Activated CD4-positive, CD25-positive, alpha-beta regulatory T cell treated with anti-CD3 and anti-CD28 coated beads, Interleukin-2, amount 50 U/mL, for 16 hours (primary cell): ENCODE results near the gene BBS12.
"Not testable (repeated sequence)": the region's sequence is repeated elsewhere in the genome, so short reads cannot be mapped to it uniquely, and the experiment has no call there.

Source experiments
- DNase-seq: peaks from one replicate; pipeline ENCODE4 v3.0.0-alpha.2; 2020; ENCODE audit warnings: low read depth, low spot score

The BBS12 gene

DNA sequence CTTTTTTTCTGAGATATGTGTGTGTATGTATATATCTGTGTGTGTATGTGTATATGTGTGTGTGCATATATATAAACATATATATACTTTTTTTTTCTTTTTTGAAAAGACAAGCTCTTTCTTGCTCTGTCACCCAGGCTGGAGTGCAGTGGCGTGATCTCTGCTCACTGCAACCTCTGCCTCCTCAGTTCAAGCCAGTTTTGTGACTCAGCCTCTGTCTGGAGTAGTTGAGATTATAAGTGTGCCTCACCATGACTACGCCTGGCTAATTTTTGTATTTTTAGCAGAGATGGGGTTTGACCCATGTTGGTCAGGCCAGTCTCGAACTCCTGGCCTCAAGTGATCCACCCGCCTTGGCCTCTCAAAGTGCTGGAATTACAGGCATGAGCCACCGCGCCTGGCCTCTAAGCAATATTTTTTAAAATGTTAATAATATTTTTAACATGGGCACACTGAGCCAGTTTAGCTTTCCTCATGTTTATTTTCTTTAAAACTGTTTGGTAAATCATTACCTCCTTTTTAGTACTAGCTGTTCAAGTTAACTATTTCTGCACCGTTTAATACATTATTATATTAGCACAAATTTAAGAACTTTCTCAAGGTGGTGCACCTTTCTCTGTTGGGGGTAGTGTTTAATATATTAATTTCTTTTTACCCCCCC lies 33.3 kb downstream of the BBS12 start:
- DNase-seq = no peak

DNA sequence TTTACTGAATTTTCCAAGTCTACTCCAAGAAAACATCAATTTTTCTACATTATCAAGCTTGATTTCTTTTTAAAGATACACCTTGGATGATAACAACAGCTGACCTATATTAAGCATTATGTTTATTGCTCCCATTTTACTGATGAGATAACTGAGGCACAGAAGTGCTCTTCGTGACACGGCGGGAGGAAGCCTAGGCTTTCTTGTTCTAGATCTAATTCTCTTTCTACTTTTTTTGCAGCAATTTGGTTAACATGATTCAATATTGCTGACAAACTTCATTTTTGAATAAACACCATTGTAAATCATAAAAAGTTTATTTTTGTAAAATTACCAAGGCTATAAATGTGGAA lies 33.8 kb downstream of the BBS12 start:
- DNase-seq = no peak

DNA sequence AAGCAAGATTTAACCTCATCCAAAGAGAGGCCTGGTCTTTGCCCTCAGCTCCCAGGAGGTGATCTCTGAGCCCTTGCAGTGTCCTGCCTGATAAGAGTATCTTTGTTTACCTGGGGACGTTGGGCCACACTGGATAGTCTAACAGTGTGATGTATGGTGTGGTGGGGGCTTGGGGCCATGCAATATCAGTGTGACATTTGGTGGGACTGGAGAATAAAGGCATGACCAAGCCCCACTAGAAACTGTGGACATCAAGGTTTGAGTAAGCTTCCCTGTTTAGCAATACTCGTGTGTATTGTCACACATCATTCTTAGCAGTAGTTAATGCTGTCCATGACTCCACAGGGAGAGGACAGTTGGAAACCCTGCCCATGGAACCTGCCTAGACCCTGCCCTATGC lies 34.4 kb downstream of the BBS12 start:
- DNase-seq = no peak

DNA sequence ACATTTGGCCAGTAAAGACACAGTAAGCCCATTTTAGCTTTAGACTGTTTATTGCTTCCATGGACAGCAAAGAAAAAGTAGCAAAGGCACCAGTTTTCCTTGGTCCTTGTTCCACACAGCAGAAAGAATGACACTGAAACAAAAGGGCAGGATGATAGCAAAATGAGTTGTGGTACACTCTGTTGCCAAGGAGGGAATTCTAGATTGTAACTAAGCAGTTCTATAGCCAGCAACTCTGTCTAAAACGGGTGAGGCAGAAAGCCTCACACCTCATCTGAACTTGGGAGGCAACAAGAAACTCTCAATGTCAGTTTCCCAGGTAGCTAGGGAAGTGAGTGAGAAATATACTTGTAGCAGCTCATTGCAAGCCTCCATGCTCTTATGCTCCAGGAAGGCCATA lies 39.2 kb downstream of the BBS12 start:
- no peak for DNase-seq

DNA sequence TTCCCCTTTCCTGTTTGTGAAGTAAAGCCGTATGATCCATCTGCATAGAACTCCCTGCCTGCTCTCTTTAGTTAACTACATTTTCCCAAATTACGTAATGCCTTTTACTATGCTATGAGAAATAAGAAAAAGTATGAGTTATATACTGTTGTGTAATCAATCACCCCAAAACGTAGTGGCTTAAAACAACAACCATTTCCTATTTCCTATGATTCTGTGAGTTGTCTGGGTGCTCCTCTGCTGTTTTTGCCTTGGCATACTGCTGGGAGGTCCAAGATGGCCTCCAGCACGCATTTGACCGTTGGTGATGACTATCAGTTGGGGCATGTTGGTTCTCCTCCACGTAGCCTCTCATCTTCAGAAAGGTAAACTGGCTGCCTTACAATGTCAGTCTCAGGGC lies 39.8 kb downstream of the BBS12 start:
- no peak for DNase-seq

DNA sequence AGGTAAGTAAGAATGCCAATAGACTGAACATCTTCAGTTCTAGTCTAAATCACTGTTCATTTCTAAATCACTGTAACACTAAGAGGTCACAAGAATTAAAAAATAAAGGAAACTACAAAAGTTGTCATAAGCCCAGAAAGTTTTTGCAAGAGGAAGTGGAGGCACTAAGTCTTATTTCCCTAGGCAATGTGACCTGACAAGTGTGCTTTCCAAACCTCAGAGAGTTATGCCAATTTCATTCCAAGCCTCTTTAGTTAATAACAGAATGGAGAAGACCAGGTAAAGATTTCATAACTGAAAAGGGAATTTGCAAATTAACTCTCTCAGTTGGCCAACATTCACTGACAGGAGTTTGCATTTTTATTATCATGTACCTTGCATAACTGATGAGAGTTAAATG lies 40.5 kb downstream of the BBS12 start:
- no peak for DNase-seq

DNA sequence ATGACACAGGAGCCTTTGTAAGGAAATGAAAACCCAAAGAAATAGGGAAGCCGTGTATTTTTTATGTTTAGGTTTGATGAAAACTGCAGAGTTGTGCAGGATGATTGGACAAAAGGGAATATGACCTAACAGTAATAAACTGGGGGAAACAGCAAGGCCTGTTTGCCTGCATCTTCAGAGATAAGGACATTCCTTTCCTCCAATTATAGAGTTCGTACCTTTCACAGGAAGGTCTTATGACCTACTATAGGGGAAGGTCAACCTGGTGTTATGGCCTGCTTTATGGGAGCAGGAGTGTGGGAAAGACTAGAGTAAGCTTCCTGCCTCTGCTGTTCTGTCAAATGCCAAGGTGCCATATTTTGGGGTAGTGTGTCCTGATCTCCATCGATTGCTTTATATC lies 42.5 kb downstream of the BBS12 start:
- DNase-seq = no peak

DNA sequence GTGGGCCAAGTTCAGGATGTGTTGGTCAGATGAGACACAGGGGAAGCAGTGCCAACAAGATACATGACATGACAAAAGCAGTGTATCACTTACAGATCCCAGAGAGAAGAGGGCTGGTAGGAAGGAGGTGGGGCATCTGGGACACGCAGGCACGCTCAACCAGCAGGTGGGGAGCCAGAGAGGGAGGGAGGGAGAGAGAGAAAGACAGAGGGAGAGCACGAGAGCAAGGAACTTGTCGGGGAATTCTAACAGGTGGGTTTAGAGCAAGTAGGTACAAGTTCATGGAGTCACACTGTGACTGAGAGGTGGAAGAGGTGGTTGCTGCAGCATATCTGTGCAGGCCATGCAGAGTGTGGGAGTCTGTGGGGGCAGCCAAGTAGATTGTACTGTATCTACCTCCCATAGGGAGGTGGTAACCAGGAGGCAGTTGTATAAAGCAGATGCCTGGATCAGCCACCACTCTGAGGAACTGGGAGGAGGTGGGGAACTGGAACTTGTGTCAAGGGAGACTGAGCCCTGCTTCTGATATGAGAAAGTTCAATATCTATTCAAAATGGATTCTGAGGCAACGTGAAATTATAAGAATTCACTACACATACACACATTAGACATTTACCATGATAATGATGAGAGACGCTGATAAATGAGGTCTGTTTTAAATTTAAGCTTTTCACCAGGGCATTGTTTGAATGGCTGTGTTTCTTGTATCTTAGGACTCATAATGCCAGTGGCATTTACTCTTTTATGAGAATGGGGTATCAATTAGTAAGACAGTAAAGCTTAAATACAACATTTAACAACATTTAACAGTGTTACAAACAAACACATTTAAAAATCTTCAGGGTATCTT lies 43.7 kb downstream of the BBS12 start:
- no peak for DNase-seq

DNA sequence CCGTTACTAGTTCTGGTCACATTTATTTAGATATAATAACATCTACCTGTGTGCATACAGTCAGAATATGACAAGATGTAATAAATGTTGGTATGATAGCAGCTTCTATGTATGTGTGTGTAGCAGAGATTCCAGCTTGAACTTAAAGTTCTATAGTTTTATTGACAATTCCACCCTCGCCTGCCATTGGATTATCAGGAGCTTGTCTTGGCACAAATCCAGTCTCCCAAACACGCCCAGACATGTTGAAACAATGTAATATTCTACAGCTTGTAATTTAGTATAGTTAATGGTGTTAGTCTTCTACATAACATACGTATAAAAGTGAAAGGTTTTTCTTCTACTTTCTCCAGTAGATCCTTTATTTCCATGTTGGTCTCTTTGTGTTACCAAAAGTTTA lies 44.4 kb downstream of the BBS12 start:
- no peak for DNase-seq

DNA sequence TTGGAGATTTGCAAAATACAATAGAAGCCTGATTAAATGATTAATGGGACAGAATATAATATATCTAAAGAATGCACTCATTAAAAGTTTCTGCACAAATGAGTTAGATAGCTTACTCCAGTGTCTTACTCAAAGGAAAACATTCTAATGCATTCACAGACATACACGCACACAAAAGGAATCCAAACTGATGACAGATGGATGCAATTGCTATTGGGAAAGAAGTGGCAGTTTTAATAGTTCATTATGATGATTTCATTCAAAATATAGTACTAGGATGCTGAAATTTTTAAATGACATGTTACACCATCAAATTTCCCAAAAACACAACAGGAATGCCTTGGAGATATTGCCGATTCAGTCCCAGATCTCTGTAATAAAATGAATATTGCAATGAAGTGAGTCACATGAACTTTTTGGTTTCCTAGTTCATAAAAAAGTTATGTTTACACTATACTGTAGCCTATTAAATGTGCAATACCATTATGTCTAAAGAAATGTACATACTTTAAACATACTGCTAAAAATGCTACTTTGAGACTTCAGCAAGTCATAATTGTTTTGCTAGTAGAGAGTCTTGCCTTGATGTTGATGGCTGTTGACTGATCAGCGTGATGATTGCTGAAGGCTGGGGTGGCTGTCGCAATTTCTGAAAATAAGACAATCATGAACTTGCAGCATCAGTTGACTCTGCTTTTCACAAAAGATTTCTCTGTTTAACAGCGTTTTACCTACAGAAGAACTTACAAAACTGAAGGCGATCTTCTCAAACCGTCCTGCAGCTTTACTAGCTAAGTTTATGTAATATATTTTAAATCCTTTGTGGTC lies 45.6 kb downstream of the BBS12 start:
- no peak for DNase-seq

DNA sequence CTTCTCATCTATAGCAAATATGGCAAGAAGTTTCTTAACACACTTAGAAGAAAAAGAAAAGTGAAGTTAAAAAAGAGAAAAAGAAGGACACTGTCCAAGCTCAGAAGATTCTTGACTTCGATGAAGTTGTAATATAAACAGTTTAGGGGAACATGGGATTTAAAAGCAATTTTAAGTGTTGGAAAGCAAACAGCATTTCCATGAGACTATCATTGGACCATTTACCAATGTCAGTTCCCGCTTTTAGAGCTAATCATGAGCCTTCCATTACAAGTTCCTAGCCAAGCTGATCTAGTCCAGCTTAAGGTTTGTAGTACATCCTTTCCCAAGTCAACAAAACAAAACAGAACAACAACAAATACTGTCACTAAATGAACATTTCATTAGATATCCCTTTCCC lies 49.0 kb downstream of the BBS12 start:
- DNase-seq = no peak

DNA sequence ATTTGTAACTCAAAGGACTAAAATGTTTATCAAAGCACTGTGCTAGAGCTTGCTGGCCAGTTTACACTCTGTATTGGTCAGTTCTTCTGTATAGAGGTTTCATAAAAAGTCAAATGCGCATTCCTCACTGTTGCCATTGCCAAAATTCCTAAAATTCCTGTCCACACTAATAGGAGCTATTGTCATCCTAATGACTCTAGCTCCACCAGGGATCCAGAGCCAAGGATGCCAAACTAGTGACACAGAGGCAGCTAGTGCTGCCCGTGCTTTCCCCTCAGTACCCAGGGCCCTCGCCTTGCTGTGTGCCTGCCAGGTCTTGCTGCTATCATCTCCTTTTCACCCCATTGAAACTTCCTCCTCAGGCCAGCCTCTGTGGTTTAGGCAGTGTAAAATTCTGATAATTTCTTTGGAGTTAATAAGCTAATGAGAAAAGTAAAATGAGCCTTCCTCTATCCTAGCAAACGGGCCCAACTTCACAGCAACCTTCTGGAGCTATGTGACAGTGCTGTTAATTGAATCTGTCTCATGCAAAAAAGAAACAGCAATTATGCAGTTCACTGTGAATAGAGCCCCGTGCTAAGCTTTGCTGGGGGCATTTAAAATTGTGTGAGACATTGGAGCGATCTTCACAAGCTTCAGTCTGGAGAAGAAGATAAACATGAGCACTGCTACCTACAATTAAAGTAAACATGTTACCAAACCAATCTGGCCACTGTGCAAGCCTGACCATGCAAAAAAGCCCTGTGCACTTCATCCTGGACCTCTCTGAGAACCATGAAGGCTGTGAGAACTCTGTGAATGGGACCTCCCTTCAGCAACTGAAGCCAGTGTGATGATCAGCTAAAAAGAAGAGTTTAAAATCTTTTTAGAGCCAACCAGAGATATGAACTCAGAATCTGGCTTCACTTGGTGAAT lies 51.1 kb downstream of the BBS12 start:
- no peak for DNase-seq

DNA sequence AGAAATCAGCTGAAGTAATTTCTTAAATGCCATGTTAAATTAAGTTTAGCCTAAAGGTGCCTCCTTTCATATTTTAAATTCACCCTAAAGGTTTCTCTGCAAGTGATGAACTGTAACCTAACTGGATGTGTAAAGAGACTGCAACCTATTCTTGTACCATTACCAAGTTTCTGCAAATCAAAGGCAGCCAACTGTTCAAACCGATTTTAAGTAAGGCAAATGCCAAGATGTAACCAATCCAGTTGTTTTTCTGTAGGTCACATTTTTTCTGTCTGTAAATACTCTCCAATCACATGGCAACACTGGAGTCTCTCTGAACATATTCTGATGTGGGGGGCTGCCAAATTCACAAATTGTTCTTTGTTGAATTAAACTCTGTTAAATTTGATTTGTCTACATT lies 51.8 kb downstream of the BBS12 start:
- DNase-seq = no peak

DNA sequence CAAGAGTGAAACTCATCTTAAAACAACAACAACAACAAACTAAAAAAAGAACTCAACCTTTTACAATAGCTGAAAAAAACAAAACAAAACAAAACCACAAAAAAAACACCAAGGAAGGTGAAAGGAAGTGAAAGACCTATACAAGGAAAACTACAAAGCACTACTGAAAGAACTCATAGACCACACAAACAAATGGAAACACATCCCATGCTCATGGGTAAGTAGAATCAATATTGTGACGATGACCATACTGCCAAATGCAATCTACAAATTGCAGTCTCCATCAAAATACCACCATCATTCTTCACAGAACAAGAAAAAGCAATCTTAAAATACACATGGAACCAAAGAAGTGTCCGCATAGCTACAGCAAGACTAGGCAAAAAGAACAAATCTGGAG lies 52.6 kb downstream of the BBS12 start:
- DNase-seq = no peak

DNA sequence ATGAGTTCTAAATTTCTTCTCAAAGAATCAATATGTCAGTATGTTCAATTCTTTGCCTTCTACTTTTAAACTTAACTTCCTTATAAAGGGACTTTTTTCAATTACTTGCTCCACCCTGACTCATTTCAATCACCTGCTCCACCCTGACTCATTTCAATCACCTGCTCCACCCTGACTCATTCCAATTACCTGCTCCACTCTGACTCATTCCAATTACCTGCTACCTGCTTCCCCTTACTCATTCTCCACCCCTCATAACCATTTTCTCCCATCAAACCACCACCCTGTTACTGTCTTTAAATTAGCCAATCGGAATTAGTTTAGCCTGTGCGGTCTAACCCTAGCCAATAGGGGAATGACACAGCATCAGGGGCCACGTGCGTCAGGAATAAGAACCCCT lies 53.8 kb downstream of the BBS12 start:
- not testable (repeated sequence) for DNase-seq

DNA sequence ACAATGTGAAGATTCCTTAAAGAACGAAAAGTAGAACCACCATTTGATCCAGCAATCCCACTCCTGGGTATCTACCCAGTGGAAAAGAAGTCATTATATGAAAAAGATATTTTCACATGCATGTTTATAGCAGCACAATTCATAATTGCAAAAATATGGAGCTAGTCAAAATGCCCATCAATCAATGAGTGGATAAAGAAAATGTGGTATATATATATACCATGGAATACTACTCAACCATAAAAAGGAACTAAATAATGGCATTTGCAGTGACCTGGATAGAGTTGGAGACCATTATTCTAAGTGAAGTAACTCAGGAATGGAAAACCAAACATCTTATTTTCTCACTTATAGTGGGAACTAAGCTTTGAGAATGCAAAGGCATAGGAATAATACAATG lies 54.4 kb downstream of the BBS12 start:
- not testable (repeated sequence) for DNase-seq

DNA sequence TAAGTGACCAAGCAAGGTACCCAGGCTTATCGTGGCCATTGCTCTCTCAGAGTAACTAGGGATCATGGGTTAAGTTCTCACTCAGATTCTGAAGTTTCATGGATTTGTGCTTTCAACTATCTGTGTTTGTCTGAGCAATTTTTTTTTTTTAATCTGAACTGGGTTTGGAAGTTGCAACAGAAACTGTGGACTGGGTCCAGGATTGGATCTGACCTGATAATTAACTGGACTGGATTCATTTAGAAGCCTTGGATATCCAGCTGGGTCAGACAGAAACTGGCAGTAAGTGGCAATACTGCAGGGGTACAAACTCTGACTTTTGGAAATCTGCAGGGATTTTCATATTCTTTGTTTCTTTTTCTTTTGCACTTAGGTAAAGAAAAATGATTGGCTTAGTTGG lies 55.4 kb downstream of the BBS12 start:
- no peak for DNase-seq

DNA sequence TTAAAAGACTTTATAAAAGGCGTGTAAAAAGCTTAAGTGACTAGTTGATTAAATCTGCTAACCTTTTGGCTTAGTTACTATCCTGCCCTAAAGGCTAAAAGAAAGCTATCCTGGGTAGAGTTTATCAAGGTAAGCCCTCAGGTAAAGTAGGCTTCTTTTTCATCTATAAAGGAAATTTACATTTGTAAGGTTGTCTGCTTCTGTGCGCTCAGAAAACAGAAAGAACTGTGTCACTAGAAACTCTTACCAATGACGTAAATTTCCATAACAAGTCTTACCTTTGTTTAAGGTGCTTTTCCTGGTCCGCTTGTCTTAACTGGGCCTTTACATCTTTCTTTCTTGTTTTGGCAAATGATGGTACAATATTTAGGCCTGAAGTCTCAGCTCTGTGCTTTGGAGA lies 56.4 kb downstream of the BBS12 start:
- no peak for DNase-seq

DNA sequence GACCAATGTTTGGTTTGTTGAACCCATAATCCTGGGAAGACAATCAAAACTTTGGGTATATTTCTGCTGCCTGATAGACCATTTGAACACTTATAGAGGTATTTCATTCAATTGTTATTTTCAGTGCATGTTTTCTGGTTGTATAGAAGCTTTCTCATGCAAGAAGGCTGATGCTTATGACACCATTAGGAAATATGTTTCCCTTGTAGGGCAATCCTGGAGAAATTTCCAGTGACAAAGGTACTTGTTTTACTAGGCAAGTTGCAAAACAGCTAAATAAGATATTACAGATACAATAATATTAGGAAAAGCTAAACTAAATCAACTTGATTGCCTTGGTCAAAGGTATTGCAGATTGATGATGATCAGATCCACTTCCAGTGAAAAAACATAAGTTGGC lies 61.3 kb downstream of the BBS12 start:
- no peak for DNase-seq
